Measurements from ENCODE around the gene NAV2. TPM values are rescaled to one million over a fixed set of nuclear protein-coding genes. Genes with fewer than 3 reads are reported as not detected.
"Not testable (repeated sequence)": the region's sequence is repeated elsewhere in the genome, so short reads cannot be mapped to it uniquely, and the experiment has no call there.

NAV2 gene
- total RNA-seq, 2 experiments from 2014 or later, result 0.26 to 0.67 TPM

DNA sequence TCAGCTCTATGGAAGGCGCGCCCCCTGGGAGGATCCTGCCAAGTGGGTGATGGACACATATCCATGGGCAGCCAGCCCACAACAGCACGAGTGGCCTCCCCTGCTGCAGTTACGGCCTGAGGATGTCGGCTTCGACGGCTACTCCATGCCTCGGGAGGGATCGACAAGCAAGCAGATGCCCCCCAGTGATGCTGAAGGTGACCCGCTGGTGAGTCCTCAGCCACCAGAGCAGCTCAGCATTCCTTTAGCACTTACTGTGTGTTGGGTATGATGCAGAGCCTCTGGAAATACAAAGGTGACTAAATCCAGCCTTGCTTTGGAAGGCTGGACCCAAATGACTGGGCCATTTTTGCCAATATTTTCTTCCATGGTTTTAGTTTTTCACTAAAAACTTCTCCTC, 402.0 kb downstream of the NAV2 start:
- CTCF ChIA-PET, result interaction anchor here (1.3 to 2.7 kb wide), 3 partner anchors 13 to 166 kb away, joined by 3 to 11 read pairs (median 4); no protein-coding TSS in a partner anchor
- no peak for ATAC-seq
- Mint-ChIP-seq H3K27ac (no peak overlapping the region), H3K36me3 (no peaks in the 10 kb centered on the region), H3K9me3 (ENCODE audit: low read depth) (no peaks in the 10 kb centered on the region), H3K4me3 (no peak overlapping the region), H3K4me1 (no peaks in the 10 kb centered on the region), H3K27me3 (peaks cover 3% of the 10 kb centered on the region)
- DNase-seq, result no peak

GRCh38 chr11:20116825-20117224, 404.2 kb downstream of the NAV2 start:
- no peak for ATAC-seq
- no peaks in the 10 kb centered on the region for H3K9me3 Mint-ChIP-seq (ENCODE audit: low read depth)
- no peaks in the 10 kb centered on the region for H3K4me1 Mint-ChIP-seq
- H3K4me3 Mint-ChIP-seq, result no peak overlapping the region
- H3K36me3 Mint-ChIP-seq, result no peaks in the 10 kb centered on the region
- no peak for DNase-seq
- peaks cover 19% of the 10 kb centered on the region for H3K27me3 Mint-ChIP-seq
- H3K27ac Mint-ChIP-seq, result no peak overlapping the region
- CTCF ChIA-PET, result interaction anchor here (1.5 to 3.3 kb wide), 2 partner anchors 11 to 15 kb away, joined by 8 to 11 read pairs; no protein-coding TSS in a partner anchor

DNA sequence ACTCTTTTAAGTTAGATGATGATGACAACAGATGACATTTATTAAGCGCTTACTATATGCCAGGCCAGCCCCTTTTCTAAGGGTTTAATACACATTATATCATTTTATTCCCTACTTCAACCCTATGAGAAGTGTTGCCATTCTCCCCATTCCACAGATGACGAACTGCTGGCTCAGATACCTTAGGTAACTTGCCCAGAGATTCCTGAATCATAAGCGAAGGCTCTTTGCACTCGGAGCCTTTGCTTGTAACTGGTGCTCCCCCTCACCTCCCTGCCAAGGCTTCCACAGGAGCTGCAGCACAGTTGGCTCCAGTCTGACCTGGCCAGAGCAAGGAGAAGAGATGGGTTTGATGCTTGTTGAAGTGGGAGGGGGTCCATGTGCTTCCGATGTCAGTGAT, 404.7 kb downstream of the NAV2 start:
- no peak for ATAC-seq
- H3K36me3 Mint-ChIP-seq, result no peaks in the 10 kb centered on the region
- H3K4me1 Mint-ChIP-seq, result no peaks in the 10 kb centered on the region
- H3K4me3 Mint-ChIP-seq, result no peak overlapping the region
- DNase-seq, result no peak
- CTCF ChIA-PET, result interaction anchor here (0.6 to 3.3 kb wide), 3 partner anchors 11 to 764 kb away, joined by 3 to 11 read pairs (median 8); no protein-coding TSS in a partner anchor
- no peak overlapping the region for H3K27ac Mint-ChIP-seq
- no peaks in the 10 kb centered on the region for H3K9me3 Mint-ChIP-seq (ENCODE audit: low read depth)
- H3K27me3 Mint-ChIP-seq, result peaks cover 19% of the 10 kb centered on the region

DNA sequence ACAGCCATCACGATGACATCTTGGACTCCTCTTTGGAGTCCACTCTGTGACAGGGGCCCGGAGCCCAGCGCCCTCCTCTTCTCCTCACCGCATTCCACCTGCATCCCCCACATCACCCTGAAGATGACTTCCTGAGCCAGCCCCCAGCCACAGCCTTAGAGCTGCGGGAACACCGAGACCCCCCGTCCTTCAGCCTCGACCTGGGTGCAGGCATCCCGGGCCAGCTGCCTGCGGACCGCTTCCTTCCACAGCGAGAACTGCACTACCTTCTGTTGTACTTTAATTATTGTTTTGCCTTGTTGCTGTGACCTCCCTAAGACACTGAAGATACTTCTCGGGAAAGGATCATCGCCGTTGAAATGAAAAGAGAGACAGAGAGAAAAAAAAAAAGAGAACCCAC, 405.6 kb downstream of the NAV2 start:
- Mint-ChIP-seq H3K9me3 (ENCODE audit: low read depth) (no peaks in the 10 kb centered on the region), H3K4me3 (no peak overlapping the region), H3K36me3 (no peaks in the 10 kb centered on the region), H3K27ac (no peak overlapping the region), H3K4me1 (no peaks in the 10 kb centered on the region), H3K27me3 (peaks cover 19% of the 10 kb centered on the region)
- DNase-seq, result no peak
- CTCF ChIA-PET, result interaction anchor here (0.6 to 3.3 kb wide), 4 partner anchors 14 to 764 kb away, joined by 3 to 11 read pairs (median 3); no protein-coding TSS in a partner anchor
- no peak for ATAC-seq

- H3K36me3 Mint-ChIP-seq, result no peaks in the 10 kb centered on the region
- H3K27me3 Mint-ChIP-seq, result peaks cover 22% of the 10 kb centered on the region
- ATAC-seq (no peak), DNase-seq (no peak)
- CTCF ChIA-PET, result interaction anchor here (1.1 kb wide), 1 partner anchor 13 kb away, joined by 3 read pairs; no protein-coding TSS in a partner anchor
- H3K4me3 Mint-ChIP-seq, result no peak overlapping the region
- H3K9me3 Mint-ChIP-seq (ENCODE audit: low read depth), result no peaks in the 10 kb centered on the region
- no peaks in the 10 kb centered on the region for H3K4me1 Mint-ChIP-seq
- no peak overlapping the region for H3K27ac Mint-ChIP-seq
These were observed 406.7 kb downstream of the NAV2 start for GRCh38 chr11:20119315-20119714.

DNA sequence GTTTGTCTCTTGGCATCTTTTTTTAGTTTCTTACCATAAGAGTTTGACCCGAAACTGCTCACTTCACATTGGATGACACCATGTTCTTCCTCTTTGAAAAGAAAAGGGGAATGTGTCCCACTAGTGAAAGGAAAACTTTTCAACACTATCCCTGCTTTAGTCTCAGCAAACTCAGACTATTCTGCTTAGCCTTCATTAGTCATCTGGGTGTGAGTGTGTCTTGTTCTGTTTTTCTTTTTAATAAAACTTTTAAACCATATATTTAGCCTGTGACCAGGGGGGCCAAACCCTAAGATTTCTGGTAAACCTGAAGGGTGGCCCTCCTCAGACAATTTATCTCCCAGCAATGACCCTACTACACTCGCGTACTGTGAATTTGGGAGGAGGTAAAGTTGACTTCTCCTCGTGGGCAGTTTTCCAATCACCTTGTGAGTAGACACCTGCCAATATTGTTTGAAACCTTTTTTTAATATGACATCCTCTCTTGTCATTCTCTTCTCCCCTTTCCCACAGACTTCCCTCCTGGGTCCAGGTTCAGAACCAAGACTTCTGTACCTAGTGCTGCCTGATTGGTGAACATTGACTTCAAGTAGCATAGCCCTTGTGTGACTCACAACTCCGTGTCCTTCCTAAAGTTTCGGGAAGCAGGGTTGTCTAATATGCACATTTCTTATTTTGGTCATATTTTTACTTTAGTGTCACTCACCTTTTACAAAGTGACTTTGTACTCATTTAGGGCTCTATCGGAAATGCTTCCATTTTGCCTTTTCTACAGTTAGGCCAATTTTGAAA, 407.7 kb downstream of the NAV2 start:
- ATAC-seq (no peak), DNase-seq (no peak)
- H3K36me3 Mint-ChIP-seq, result no peaks in the 10 kb centered on the region
- CTCF ChIA-PET, result no interaction called here
- H3K27me3 Mint-ChIP-seq, result peaks cover 25% of the 10 kb centered on the region
- H3K27ac Mint-ChIP-seq, result no peak overlapping the region
- no peak overlapping the region for H3K4me3 Mint-ChIP-seq
- H3K9me3 Mint-ChIP-seq (ENCODE audit: low read depth), result no peaks in the 10 kb centered on the region
- no peaks in the 10 kb centered on the region for H3K4me1 Mint-ChIP-seq

- Mint-ChIP-seq H3K27ac (no peak overlapping the region), H3K27me3 (peaks cover 26% of the 10 kb centered on the region), H3K4me1 (no peaks in the 10 kb centered on the region), H3K36me3 (no peaks in the 10 kb centered on the region), H3K4me3 (no peak overlapping the region), H3K9me3 (ENCODE audit: low read depth) (no peaks in the 10 kb centered on the region)
- CTCF ChIA-PET, result interaction anchor here (0.7 to 1.6 kb wide), 2 partner anchors 10 to 238 kb away, joined by 3 to 9 read pairs; no protein-coding TSS in a partner anchor
- ATAC-seq (no peak), DNase-seq (no peak)
These were observed 409.5 kb downstream of the NAV2 start for GRCh38 chr11:20122131-20122530.

DNA sequence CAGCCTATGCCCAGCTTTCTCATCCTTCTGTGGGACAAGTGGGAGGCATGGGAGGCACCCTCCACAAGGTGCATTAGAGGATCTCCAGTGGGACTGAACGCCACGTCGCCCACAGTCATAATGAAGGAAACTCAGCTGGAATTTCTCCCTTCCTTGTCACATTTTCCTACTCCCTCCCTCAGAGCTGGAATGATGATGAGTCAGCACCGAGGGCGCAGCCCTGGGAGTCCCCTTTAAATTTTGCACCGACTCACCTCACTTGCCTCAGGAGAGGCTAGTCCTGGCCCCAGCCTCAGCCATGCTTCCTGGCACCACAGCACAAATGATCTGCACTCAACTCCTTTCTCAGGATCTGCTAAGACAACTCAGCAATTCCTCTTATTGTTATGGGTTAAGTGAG, 413.3 kb downstream of the NAV2 start:
- CTCF ChIA-PET, result no interaction called here
- no peaks in the 10 kb centered on the region for H3K36me3 Mint-ChIP-seq
- no peak overlapping the region for H3K4me3 Mint-ChIP-seq
- H3K27ac Mint-ChIP-seq, result no peak overlapping the region
- H3K4me1 Mint-ChIP-seq, result no peaks in the 10 kb centered on the region
- H3K9me3 Mint-ChIP-seq (ENCODE audit: low read depth), result no peaks in the 10 kb centered on the region
- DNase-seq (no peak), ATAC-seq (no peak)
- peaks cover 20% of the 10 kb centered on the region for H3K27me3 Mint-ChIP-seq

DNA sequence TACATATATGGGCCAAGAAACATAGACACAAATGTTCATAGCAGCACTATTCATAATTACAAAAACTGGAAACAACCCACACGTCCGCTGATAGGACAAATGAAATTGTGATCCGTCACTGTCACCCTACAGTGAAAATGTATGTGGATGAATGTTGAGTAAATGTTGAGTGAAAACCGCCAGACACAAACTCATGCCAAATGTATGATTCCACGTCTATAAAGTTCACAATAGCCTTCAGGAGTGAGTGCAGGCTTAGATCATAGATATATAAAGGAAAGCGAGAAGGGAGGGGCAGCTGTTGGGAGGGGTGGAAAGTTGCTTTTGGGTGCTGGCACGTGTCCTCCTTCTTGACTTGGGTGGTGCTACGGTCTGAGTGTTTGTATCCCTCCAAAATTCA, 414.1 kb downstream of the NAV2 start:
- no peaks in the 10 kb centered on the region for H3K9me3 Mint-ChIP-seq (ENCODE audit: low read depth)
- no peaks in the 10 kb centered on the region for H3K36me3 Mint-ChIP-seq
- CTCF ChIA-PET, result interaction anchor here (2.2 to 3.3 kb wide), 2 partner anchors 10 to 226 kb away, joined by 8 to 81 read pairs; no protein-coding TSS in a partner anchor
- H3K4me3 Mint-ChIP-seq, result no peak overlapping the region
- peaks cover 3% of the 10 kb centered on the region for H3K4me1 Mint-ChIP-seq
- H3K27ac Mint-ChIP-seq, result no peak overlapping the region
- no peak for DNase-seq
- ATAC-seq, result no peak
- H3K27me3 Mint-ChIP-seq, result peaks cover 17% of the 10 kb centered on the region

DNA sequence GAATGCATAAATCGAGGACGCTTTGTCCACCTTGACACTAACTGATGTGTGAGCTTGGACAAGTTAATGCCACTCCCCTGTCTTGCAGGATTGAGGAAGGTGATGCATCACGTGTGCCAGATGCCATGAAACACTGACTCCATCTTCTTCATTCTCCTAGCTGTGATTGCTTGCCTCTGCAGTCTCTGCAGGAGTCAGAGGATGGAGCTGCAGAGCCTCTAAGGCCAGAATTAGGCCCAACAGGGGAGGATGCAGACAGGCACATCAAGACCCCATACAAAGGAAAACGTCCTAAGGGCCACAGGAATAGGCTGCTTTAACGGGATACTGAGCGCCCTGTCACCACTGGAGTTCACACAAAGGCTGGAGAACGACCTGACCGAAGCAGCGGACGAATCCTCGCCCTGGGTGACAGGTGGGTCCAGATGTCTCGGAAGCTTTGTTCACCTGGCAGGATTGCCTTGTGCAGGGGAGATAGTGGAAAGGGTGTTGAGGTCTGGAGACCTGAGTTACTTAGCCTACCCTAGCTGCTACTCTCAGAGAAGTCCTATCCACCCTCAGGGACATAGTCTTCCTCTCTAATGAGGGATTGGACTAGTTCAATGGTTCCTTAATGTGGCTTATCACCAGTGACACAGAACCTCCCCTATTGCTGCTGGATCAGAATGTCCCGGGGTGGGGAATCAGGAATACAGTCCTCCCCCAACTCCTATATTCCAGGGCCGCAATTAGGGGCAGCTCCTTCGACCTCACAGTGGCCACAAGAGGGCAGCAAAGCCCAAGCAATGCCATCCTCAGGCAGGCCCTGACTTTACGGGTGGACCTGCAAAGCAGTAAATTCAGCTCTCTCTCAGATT, 415.3 kb downstream of the NAV2 start:
- no peaks in the 10 kb centered on the region for H3K9me3 Mint-ChIP-seq (ENCODE audit: low read depth)
- no peak overlapping the region for H3K27ac Mint-ChIP-seq
- peaks cover 27% of the 10 kb centered on the region for H3K27me3 Mint-ChIP-seq
- CTCF ChIA-PET, result interaction anchor here (0.7 to 3.3 kb wide), 39 partner anchors 9 to 545 kb away, joined by 3 to 81 read pairs (median 4); partner anchors contain the start of gene HTATIP2
- no peak overlapping the region for H3K4me3 Mint-ChIP-seq
- DNase-seq (peak; percentile 80), ATAC-seq (peak; percentile 84)
- H3K4me1 Mint-ChIP-seq, result peaks cover 11% of the 10 kb centered on the region
- H3K36me3 Mint-ChIP-seq, result no peaks in the 10 kb centered on the region

GRCh38 chr11:20128528-20128825, 415.8 kb downstream of the NAV2 start:
- H3K4me1 Mint-ChIP-seq, result peaks cover 11% of the 10 kb centered on the region
- not testable (repeated sequence) for H3K4me3 Mint-ChIP-seq; ATAC-seq; DNase-seq; H3K36me3 Mint-ChIP-seq; H3K27ac Mint-ChIP-seq; H3K9me3 Mint-ChIP-seq (ENCODE audit: low read depth)
- H3K27me3 Mint-ChIP-seq, result peaks cover 29% of the 10 kb centered on the region
- CTCF ChIA-PET, result interaction anchor here (0.7 to 3.3 kb wide), 37 partner anchors 9 to 545 kb away, joined by 3 to 81 read pairs (median 4); partner anchors contain the start of gene HTATIP2

- CTCF ChIA-PET, result interaction anchor here (0.8 to 3.3 kb wide), 4 partner anchors 105 to 230 kb away, joined by 3 to 81 read pairs (median 13); no protein-coding TSS in a partner anchor
- peaks cover 34% of the 10 kb centered on the region for H3K27me3 Mint-ChIP-seq
- H3K4me3 Mint-ChIP-seq, result no peak overlapping the region
- ATAC-seq (no peak), DNase-seq (no peak)
- H3K27ac Mint-ChIP-seq, result no peak overlapping the region
- no peaks in the 10 kb centered on the region for H3K9me3 Mint-ChIP-seq (ENCODE audit: low read depth)
- H3K4me1 Mint-ChIP-seq, result peaks cover 11% of the 10 kb centered on the region
- H3K36me3 Mint-ChIP-seq, result no peaks in the 10 kb centered on the region
These were observed 417.0 kb downstream of the NAV2 start for GRCh38 chr11:20129665-20130064.

All from activated CD8-positive, alpha-beta memory T cell treated with anti-CD3 and anti-CD28 coated beads, Interleukin-2, amount 10 ng/mL, durations not matched to agents 7 days and 5 days (primary cell).